ENCODE data around the gene CETN1. TPM values are rescaled to one million over a fixed set of nuclear protein-coding genes. Genes with fewer than 3 reads are reported as not detected.
A peak's percentile ranks its signal among the peaks of the same experiment; 100 is the strongest.

Gene CETN1
- total RNA-seq, 1 donor = not detected

- DNase-seq (ENCODE audit: low read depth) = no peak
- H3K4me3 ChIP-seq (ENCODE audit: low read depth, low read length) = no peak overlapping the region
- TF ChIP-seq, protein P1, sequence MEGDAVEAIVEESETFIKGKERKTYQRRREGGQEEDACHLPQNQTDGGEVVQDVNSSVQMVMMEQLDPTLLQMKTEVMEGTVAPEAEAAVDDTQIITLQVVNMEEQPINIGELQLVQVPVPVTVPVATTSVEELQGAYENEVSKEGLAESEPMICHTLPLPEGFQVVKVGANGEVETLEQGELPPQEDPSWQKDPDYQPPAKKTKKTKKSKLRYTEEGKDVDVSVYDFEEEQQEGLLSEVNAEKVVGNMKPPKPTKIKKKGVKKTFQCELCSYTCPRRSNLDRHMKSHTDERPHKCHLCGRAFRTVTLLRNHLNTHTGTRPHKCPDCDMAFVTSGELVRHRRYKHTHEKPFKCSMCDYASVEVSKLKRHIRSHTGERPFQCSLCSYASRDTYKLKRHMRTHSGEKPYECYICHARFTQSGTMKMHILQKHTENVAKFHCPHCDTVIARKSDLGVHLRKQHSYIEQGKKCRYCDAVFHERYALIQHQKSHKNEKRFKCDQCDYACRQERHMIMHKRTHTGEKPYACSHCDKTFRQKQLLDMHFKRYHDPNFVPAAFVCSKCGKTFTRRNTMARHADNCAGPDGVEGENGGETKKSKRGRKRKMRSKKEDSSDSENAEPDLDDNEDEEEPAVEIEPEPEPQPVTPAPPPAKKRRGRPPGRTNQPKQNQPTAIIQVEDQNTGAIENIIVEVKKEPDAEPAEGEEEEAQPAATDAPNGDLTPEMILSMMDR (IDR thresholded peaks at IDR 0.05; ENCODE audit: insufficient read depth, low read length) = no peak
Observed at GRCh38 chr18:595068-595467, 14.9 kb downstream of the CETN1 start.

DNA sequence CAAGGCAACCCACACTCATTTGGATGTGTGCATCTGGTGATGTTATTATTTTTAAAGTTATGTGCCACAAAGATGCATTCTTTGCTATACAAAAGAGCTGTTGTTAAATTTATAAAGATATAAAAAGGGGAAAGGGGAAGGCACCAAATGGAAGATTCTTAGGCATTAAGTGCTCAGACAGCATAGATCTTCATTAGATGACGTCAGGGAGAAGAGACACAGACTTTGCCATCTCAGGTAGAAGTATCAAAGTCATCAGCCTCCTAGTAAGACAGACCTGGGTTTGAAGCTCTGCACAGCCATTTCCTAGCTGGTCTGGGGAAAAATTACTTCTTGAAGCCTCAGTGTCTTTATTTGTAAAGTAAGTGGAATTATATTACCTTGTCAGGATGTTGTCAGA, 15.4 kb downstream of the CETN1 start:
- DNase-seq (ENCODE audit: low read depth) = no peak
- H3K4me3 ChIP-seq (ENCODE audit: low read depth, low read length) = no peak overlapping the region
- TF ChIP-seq, protein P1 (IDR thresholded peaks at IDR 0.05; ENCODE audit: insufficient read depth, low read length) = no peak

- no peak overlapping the region for H3K4me3 ChIP-seq (ENCODE audit: low read depth, low read length)
- DNase-seq (ENCODE audit: low read depth) = no peak
- TF ChIP-seq, protein P1 (IDR thresholded peaks at IDR 0.05; ENCODE audit: insufficient read depth, low read length) = no peak
Observed at GRCh38 chr18:596288-596881, 16.2 kb downstream of the CETN1 start.

- TF ChIP-seq, protein P1 (IDR thresholded peaks at IDR 0.05; ENCODE audit: insufficient read depth, low read length) = no peak
- H3K4me3 ChIP-seq (ENCODE audit: low read depth, low read length) = no peak overlapping the region
- no peak for DNase-seq (ENCODE audit: low read depth)
Observed at GRCh38 chr18:598124-598589, 18.0 kb downstream of the CETN1 start.

GRCh38 chr18:600107-600506, 19.9 kb downstream of the CETN1 start:
- TF ChIP-seq, protein P1 (IDR thresholded peaks at IDR 0.05; ENCODE audit: insufficient read depth, low read length) = no peak
- peak; percentile 25 for DNase-seq (ENCODE audit: low read depth)

GRCh38 chr18:604771-605170, 24.6 kb downstream of the CETN1 start:
- TF ChIP-seq, protein P1 (IDR thresholded peaks at IDR 0.05; ENCODE audit: insufficient read depth, low read length) = no peak
- no peak for DNase-seq (ENCODE audit: low read depth)
- H3K4me3 ChIP-seq (ENCODE audit: low read depth, low read length) = no peak overlapping the region

More at GRCh38 chr18:600107-600506, 19.9 kb downstream of the CETN1 start:
- no peak overlapping the region for H3K4me3 ChIP-seq (ENCODE audit: low read depth, low read length)

DNA sequence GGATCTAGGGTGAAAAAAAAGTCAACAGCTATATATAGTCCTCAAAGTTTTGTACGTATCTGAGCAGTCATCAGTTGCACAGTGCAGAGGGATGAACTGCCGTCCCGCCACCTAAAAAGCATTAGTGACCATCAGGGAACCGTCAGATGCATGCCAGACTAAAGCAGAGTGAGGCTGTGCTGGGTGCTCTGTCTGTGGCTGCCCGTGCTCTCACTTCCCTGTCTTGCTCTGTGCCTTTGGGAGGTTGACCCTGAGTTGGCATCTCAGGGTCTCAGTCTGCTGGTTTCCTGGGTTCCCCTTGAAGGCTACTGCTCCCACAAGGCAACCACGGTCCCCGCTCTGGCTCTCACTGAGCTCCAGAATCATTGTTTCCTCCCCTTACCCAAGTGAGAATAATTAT, 27.8 kb downstream of the CETN1 start:
- TF ChIP-seq, protein P1 (IDR thresholded peaks at IDR 0.05; ENCODE audit: insufficient read depth, low read length) = no peak
- no peak overlapping the region for H3K4me3 ChIP-seq (ENCODE audit: low read depth, low read length)
- DNase-seq (ENCODE audit: low read depth) = no peak

Data from fibroblast of the aortic adventitia (primary cell).